Astrocyte of the hippocampus (primary cell): Measurements from ENCODE around the gene REXO1.
A peak's percentile ranks its signal among the peaks of the same experiment; 100 is the strongest.

Experiments
- DNase-seq: peaks from one replicate; pipeline ENCODE4 v3.0.0; 2011; ENCODE audit warnings: low read depth, low spot score

REXO1 gene

DNA sequence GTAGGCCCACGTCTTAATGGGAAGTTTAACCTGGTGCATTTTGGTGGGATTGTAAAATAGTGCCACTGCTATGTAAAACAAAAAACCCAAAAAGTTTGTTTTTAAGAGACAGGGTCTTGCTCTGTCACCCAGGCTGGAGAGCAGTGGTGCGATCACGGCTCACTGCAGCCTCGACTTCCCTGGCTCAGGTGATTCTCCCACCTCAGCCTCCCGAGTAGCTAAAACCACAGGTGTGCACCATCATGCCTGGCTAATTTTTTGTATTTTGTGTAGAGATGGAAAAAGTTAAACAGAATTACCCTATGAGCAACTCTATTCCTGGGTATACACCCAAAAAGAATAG, 820 bp upstream of the REXO1 start:
- DNase-seq: no peak

DNA sequence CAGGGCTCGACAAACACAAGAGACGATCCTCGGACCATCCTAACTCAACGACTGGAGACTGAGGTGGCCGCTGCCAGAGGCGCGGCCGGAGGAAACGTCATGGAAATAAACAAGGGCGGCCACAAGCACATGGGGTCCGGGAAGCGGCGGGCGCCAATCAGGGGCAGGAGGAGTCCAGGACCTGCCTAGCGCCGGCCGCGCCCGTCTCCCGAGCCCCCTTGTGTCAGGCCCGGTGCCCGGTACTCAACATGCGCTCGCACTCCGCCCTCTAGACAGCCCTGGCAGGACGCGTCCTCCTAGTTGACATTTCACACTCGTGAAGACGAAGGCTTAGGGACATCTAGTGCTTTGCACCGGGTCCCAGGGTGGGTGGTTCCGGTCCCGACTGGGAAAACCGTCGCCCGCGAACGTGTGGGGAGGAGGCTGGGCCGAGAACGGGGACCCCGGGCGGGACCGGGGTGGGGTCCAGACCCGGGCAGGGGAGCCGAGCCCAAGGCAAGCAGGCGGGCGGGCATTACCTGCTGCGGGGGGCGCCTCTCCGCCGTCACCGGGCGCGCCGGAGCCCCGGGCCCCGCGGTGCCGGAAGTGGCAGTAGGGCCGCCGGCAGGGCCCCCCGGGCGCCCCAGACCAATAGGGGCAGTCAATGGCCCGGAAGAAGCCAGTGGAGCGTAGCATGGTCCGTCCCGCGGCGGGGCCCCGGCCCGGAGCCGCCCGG, 442 bp downstream of the REXO1 start:
- peak; percentile 80 for DNase-seq

DNA sequence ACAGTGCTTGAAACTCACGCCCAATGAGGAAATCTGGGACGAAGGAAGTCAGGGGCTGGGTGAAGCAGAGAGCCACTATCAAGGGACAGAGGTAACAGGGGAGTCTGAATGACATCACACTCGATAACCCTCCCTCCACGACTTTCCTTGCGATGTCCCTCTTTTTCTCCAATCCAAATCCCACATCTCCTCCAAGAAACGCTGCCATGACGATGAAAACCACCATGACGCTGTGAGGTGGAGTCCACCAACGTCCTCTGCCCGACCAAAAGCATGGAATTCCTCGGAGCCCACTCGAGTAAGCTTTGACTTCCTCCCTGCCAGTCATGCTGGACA, 967 bp downstream of the REXO1 start:
- no peak for DNase-seq

DNA sequence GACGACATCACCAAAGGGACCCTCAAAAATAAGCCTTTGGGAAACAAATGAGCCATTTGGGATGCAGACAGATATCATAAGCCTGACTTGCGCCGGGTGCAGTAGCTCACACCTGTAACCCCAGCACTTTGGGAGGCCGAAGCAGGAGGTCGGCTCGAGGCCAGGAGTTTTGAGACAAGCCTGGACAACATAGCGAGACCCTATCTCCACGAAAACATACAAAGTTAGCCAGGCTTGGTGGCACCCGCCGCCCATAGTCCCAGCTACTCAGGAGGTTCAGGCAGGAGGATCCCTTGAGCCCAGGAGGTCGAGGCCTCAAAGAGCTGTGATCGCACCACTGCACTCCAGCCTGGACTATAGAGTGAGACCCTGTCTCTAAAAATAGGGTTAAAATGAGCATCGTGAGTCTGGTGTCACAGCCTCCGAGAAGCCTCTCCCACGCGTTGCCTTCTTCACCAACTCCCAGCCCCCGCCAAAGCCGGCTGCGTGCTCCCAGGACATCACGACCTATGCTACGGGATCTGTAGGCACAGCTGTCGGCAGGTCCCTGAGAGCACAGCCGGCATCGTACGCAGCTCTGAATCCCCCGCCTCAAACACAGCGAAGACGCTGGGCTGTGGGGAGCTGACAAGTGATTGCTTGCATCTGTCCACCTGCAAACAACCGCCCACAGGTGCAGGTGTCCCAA, 1.6 kb downstream of the REXO1 start:
- DNase-seq: no peak

DNA sequence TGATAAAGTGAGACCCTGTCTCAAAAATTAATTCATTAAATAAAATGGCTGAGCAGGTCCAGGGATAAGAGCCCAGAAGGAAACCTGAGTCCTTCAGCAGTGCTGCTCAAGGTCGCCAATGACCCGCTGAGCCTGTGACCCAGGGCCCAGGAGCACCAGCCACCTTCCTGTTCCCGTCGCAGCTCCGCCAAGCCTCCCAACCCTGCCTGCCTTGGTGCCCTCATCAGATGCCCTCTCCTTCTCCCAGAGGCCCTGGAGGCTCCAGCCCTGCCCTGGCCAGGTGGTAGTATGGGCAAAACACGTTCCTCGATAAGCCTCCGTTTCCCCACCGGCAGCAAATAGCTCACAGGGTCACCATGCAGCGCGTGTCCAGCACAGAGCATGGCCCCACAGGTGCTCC, 2.6 kb downstream of the REXO1 start:
- no peak for DNase-seq

DNA sequence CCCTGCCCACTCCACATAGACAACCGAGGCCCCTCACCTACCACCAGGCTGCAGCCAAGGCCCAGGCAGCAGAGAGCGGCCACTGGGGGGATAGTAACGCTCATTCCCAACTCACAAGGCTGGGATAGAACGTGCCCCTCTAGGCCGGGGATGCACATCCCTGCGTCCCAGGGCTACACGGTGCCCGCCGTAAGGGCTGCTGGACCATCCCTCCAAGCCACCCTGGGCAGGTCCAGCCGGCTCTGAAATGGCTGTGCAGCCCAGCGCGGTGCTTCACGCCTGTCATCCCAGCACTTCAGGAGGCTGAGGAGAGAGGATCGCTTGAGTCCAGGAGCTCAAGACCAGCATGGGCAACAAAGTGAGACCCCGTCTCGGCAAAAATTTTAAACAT, 3.2 kb downstream of the REXO1 start:
- DNase-seq: no peak

DNA sequence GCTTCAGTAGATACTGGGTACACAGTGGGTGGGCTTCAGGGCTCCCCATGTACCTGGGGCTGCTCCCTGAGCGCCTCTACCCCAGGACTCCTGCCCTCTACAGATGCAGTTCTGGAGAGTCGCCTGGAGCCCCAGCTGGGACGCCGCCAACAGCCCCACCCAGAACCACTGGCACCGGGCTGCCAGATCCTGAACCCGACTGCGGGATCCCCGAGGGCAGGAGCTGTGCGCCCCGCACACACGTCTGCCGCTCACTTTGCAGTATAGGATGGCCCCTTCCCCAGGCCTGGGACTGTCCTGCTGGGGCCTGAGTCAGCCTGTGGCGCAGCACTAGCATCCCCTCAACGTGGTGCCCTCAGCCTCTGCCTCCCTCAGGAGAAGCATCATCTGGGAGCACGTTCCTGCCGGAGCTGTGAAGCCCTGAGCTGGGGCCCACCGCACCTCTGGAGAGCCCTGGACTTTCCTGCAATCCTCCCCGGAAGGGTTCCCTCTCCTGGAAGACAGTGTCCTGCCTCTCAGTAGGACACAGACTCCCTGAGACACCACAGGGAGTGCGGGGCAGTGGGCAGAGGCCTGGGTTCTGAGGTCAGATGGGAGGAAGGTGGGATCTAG, 3.7 kb downstream of the REXO1 start:
- no peak for DNase-seq

DNA sequence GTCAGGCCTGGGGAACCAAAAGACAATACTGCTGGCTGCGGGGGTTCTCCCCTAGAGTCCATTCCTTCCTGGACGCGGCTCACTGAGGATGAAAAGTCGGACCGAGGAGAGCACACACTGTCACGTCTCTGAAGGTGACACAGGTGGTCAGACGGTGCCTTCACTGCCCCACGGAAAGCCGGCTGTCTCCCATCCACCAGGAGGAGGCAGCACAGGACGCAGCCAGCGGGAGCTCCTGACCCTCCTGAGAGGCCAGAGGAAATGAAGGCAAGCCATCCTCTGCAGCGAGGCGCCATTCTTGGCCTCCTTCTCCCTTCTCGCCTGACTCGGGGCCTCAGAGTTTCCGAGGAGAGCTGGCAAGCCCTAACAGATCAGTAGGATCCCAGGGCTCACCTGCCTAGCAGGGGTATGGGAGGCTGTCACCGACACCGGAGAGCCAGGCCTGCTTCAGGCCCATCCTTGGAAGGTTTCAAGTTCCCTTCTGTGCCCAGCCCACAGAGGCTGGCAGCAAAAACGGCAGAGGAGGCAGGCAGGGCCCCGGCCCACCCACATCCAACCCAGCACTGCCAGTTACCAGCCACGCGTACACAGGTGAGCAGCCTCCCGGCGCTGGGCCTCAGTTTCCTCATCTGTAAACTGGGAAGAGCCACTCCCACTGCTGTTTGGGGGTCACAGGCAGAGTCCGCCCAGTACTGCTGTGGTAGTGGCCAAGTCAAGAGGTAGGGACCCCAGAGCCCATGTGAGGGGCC, 4.5 kb downstream of the REXO1 start:
- DNase-seq: no peak

DNA sequence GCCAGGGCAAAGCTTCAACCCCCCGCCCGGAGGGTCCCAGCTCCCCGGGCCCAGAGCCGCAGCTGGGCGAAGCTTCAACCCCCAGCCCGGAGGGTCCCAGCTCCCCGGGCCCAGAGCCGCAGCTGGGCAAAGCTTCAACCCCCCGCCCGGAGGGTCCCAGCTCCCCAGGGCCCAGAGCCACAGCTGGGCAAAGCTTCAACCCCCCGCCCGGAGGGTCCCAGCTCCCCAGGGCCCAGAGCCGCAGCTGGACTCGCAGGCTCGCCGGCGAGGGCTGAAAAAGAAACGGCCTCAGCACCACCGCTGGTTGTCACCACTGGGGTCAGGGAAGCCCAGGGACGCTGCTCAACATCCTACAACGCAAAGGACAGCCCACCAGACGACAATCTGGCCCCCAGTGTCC, 5.2 kb downstream of the REXO1 start:
- no peak for DNase-seq

DNA sequence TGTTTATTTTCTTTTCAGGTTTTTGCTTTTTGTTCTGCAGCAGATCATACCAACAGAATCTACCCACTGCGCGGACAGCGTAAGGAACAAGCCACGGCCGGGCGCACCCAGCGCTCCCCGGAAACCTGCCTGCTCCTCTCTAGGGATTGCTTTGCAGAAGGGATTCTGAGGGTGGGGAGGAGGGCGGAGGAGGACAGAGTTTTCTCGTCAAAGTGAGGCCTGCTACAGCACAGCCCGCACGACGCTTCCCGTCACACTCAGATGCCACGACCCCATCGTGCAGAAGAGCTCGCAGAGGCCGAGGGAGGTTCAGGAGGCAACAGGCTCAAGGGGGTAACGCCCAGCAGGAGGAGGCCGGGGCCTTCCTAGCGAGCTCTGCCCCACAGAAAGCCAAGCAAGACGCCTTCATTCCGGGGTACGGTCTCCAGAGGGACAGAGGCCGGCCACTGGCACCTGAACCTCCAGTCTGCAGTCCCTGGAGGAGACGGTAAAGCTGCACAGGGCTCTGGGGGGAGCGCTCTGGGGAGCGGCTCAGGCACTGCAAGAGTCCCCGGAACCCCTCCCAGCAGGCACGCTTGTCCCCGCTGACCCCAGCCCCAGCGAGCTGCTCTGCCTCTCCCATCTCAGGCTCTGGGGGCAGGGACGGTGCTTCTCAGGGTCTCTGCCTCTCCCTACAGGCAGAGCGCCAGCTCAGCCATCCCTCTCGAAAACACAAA, 6.9 kb downstream of the REXO1 start:
- DNase-seq: no peak

DNA sequence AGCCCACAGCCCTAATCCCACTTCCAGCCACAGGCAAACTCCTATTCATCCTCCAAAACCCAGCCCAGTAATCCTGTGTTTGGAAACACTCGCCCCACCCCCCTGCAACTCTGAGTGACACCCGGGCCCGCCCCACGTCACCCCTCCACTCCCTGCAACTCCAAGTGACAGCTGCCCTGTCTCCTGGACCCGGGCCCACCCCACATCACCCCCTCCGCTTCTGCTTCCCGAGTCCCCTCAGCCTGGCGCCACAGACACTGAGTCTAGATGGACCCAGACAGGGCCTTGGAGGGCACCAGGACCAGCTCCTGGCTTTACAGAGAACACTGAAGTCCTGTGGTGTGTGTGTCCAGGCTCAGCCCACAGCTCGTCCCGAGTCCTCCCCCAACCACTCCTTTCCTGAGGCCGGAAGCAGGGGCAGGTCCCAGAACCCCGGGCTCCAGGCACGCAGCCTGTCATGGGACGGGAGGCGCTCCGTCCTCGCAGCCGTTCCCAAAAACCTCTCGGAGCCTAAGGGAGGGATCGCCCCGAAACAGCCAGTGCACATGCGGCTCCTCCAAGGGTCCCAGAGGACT, 7.7 kb downstream of the REXO1 start:
- no peak for DNase-seq

DNA sequence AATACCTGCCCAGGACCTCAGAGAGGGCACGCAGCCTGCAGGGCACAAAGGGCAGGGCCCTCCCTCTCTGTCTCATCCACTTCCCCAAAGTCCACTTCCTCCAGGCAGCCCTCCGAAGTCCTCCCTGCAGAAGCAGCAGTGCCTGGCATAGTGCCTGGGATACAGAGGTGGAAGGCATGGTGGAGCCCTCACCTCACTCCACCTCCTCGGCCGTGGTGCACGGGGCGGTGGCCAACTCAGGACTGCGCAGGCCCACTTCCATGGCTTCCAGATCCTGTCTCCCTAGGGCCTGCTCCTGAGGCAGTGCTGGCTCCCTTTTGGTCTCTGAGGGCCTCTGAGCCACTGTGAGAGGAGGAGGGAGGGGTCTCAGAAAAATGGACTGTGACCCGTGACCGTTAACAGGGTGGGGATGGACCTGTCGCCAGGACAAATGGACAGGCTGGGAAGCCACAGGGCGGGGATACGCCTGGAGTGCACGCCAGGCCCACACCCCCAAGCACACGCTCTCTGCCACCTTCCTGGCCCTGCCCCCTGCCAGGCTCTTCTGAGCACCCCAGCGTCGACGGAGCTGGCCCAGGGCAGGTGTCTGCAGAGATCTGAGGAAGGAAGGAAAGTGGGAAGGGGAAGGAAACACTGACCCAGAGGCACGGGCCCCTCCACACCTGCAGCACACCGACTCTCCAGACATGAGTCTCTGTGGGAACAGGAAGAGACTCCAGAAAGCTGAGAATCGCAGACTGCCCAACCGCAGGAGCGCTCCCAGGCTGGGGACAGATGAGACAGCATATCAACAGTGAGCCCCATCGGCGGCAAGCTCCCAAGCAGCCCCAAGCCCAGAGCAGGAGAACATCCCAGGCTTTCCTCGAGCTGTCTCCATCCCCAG, 8.4 kb downstream of the REXO1 start:
- no peak for DNase-seq

DNA sequence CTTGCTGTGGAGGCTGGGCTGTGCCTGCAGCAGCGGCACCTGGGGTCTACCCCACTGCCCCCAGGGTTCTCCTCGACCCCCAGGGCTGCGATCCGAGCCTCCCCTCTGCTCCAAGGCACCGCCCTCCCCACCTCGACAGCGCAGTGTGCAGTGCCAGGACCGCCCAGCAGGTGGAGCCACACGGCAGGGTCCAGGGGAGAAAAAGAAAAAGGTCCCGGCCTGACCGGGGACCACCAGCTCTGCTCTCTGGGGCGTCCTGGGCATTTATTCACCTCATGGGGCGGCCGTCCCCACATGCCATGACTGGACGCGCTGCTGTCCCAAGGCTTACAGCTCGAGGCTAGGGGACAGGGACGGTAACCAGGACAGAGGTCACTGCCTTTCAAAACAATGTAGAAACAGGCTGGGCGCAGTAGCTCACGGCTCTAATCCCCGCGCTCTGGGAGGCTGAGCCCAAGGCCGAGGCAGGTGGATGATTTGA, 10.6 kb downstream of the REXO1 start:
- peak; percentile 66 for DNase-seq

DNA sequence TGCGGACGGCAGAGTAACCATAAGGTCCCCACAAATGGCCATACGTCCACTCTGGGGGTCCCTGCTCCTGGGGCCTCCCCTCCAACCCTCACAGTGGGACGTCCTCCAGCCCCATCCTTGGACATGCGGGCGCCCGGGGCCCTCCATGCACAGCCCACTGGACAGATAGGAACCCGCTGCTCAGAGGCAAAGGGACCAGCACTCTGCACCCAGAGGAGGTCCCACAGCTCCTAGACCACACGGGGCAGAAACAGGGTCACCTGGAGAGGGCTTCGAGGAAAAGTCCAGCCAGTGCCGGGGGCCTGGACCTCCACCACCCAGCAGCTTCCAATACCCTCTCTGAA, 11.1 kb downstream of the REXO1 start:
- no peak for DNase-seq

DNA sequence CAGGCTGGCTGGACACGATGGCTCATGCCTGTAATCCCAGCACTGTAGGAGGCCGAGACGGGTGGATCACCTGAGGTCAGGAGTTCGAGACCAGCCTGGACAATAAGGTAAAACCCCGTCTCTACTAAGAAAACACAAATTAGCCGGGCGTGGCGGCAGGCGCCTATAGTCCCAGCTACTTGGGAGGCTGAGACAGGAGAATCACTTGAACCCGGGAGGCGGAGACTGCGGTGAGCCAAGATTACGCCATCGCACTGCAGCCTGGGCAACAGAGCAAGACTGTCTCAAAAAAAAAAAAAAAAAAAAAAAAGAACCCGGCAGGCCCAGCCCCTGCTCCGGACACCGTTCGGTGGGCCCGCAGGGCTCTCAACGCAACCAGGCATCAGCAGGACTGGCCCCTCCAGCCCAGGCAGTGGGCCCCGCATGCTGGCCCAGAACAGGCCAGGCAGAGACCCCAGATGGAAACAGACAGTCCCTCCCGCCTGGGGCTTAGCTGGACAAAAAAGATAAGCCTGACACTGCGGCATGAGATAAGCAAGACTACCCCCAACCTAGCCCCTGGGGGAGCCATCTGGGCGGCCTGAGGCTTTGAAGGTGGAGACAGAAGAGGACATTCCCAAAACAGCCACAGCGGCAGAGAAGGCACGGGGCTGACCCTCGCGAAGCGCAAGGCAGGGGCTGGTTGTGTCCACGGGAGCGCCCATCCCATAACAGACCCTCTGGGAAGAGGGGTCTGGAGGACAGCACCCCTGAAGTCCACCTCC, 11.6 kb downstream of the REXO1 start:
- no peak for DNase-seq

DNA sequence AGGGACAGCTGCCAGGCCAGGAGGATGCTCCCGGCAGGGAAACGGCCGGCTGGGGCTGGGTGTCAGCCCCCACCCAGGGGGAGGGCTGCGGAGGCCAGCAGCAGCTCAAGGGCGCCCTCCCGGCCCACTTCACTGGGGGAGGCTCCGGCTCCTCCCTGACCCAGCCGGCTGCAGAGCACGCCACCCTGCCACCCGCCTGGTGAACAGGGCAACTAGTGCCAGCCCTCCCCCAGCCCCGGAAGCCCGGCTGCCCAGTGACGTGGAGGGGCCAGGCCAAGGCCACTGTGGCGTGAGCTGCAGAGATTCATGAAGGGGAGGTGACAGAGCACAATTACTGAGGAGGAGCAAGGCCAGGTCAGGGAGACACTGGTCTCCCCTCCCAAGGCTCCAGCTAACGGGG, 14.7 kb downstream of the REXO1 start:
- no peak for DNase-seq

DNA sequence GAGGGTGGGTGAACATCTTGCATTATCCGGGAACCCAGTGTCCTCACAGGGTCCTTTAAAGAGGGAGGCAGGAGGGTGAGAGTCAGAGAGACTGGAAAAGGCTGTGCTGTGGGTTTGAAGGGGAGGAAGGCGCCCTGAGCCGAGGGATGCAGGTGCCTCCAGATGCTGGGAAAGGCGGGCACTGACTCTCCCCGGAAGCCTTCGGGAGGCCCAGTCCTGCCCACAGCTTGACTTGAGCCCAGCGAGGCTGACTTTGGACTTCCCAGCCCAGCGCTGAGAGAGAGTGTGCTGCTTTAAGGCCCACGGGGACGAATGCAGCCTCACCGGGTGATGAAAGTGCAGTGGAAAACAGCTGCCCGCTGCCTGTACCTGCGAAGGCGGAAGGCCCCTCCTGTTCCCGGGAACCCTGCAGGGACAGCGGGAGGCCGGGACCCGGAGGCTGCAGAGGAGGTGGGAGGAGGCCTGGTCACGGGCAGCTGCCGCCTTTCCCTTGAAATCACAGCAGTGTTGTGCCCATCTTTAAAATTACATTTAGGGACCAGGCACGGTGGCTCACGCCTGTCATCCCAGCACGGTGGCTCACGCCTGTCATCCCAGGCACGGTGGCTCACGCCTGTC, 16.1 kb downstream of the REXO1 start:
- DNase-seq: no peak

DNA sequence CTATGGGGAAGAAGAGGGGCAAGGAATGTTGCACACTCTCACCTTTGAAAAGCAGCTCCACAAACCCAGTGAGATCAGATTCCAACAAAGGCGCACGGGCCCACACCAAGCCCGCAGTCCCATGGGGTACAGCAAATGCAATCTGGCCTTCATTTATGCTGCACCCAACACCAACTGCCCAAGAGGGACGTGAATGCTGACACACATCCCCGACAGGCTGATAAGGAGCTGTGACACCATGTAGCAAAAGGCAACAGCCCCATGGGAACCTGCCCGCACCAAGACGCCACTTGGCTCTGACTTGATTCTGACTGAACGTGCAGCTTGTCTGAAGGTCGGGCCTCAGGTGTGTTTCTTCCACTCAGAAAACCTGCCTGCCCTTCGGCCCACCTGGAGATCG, 17.3 kb downstream of the REXO1 start:
- DNase-seq: no peak

DNA sequence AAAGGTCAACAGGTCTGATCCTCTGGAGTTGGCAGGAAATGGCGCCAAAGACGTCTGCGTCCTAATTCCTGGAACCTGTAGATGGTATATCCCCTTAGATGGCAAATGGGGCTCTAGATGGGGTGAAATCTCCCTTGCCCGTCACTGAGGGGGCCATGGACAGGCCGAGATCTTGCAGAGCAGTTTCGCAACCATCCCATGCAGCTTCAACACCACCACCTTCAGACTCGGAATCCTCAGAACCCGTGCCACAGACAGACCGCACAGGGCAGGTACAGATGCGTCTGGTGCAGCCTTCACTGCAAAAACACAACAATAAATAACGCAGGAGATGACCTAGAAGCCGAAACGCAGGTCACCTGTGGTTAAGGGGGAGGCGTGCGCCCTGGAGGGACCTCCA, 17.7 kb downstream of the REXO1 start:
- no peak for DNase-seq
